Nucleus accumbens (tissue), 56 donors: ENCODE measurements around the gene DNASE1L2.
A peak's percentile ranks its signal among the peaks of the same experiment; 100 is the strongest.
"Not testable (repeated sequence)": the region's sequence is repeated elsewhere in the genome, so short reads cannot be mapped to it uniquely, and the experiment has no call there.

Source experiments
- DNase-seq, 56 donors: peaks; one replicate each; lab custom pipeline; 2025; lab: John Stamatoyannopoulos, UW

Gene DNASE1L2

DNA sequence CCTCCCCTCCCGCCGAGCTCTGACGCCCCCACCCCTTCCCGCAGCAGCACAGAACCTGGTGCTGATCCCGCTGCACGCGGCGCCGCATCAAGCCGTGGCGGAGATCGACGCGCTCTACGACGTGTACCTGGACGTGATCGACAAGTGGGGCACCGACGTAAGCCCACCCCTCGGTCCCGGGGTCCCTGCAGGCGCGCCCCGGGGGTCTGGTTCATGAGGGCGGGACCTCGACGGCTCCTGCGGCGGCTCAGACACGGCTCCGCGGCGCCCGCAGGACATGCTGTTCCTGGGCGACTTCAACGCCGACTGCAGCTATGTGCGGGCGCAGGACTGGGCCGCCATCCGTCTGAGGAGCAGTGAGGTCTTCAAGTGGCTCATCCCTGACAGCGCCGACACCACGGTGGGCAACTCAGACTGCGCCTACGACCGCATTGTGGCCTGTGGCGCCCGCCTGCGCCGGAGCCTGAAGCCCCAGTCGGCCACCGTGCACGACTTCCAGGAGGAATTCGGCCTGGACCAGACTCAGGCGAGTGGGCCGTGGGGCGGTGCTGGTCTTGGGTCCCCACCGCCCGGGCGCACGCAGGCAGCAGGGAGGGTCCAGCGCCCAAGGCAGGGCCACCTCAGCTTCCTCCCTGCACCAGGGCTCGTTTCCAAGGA is 1.4 kb downstream of the DNASE1L2 start:
- DNase-seq, result no peak

- no peak for DNase-seq
These were observed 2.0 kb downstream of the DNASE1L2 start for GRCh38 chr16:2238150-2238837.

GRCh38 chr16:2238838-2239675 is 2.8 kb downstream of the DNASE1L2 start:
- no peak for DNase-seq

- not testable (repeated sequence) for DNase-seq
These were observed 4.1 kb downstream of the DNASE1L2 start for GRCh38 chr16:2240331-2240730.

DNA sequence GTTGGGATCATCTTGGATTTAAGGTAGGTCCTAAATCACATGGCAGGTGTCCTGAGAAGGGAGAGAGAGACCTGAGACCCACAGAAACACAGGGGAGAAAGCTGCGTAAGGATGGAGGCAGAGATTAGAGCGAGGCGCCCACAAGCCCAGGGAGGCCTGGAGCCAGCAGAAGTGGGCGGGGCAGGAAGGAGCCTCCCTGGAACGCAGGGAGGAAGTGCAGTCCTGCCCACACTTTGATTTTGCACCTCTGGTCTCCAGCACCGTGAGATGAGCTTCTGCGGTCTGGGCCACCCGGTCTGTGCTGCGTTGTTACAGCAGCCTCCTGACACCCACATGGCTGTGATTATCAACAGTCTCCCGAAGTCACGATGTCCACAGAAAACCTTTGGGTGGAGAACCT is 6.4 kb downstream of the DNASE1L2 start:
- no peak for DNase-seq

DNA sequence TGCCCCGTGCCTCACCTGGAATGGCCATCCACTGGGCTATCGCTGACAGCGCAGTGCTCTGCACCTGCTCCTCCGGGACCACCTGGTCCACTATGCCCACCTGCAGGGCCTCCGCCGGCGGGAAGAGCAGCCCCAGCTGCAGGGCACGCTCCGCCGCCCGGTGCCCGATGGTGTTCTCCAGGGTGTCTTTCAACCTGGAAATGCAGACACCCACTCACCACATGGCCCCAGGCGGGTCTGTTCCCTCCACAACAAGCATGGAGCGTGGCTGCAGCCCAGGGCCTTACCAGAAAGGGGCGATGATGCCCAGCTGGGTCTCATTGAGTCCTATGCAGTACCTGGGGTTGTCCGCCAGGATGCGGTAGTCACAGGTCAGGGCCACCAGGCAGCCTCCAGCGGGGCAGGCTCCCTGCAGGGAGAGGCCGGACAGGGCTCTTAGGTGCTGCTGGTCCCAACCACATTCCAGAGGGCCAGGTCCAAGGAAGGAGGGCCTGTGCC is 6.8 kb downstream of the DNASE1L2 start:
- DNase-seq, result no peak

- no peak for DNase-seq
These were observed 7.5 kb downstream of the DNASE1L2 start for GRCh38 chr16:2243781-2244180.

DNA sequence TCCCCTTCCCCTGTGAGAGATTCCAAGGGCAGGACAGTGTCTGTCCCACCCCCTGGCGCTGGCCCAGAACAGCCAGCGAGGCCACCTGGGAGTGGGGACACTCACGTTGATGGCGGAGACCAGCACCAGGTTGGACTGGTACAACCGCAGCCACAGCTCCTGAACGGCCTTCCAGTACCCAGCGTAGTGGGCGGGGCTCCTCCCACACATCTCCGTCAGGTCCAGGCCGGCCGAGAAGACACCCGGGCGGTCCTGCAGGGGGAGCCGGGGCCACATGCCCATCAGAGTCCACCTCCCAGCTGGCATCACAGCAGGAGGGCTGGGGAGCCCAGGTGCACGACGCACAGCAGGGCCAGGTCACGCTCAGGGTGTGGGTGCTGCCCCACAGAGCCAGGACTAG is 8.1 kb downstream of the DNASE1L2 start:
- DNase-seq, result no peak

DNA sequence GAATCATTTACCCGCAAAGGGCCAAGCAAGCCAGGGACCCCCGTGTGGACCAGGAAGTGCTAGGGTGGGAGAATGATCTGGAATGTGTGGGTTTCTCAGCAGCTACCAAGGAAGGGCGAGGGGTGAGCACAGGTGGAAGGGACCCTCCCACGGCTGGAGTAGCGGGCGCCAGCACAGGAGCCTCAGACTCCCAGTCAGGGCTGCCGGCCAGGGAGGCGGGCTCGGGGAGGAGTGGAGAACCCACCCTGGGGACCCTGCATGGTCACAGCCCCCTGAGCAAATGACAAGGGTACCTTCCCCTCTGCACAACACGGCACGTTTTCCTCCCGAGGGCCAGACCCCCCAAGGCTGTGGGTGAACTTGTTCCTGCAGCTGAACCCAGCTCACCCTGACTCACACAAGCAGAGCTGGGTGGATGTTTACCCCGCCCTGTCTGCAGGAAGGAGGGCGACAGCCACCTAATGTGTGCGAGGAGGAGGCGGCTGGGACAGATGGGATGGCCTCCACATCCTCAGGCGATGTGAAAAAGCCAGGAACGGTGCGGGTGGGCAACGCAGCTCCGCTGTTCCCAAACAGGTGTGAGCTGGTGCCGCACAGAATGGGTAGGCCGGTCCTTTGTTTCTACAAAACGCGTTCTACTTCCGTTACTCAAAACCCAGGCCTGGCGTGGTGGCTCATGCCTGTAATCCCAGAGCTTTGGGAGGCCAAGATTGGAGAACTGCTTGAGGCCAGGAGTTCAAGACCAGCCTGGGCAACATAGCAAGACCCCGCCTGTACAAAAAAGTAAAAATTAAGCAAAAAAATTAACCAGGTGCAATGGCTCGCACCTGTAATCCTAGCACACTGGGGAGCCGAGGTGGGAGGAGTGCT is 8.9 kb downstream of the DNASE1L2 start:
- no peak for DNase-seq

DNA sequence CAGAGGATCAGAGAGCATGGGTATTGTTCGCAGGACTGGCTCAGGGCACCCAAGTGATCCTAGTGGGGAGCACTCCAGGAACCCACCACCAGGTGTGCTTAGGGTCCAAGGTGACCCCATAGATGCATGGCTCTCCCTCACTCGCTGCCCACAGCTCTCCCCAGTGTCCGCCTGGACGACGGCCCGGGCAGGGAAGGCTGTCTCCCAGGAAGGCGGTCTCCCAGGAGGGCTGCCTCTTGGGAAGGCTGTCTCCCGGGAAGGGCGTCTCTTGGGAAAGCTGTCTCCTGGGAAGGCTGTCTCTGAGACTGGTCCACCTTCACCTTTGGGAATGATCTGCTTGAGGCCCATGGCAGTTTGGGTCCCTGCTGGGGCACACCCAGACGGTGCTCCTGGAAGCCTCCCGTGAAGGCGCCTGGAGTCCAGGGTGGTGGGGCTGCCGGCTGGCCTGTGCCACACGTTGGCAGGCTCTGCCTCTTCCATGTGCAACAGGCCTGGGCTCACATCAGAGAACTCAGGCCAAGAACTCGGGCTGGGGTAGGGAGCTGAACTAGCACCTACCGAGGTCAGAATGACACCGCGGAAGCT is 10.1 kb downstream of the DNASE1L2 start:
- no peak for DNase-seq

DNA sequence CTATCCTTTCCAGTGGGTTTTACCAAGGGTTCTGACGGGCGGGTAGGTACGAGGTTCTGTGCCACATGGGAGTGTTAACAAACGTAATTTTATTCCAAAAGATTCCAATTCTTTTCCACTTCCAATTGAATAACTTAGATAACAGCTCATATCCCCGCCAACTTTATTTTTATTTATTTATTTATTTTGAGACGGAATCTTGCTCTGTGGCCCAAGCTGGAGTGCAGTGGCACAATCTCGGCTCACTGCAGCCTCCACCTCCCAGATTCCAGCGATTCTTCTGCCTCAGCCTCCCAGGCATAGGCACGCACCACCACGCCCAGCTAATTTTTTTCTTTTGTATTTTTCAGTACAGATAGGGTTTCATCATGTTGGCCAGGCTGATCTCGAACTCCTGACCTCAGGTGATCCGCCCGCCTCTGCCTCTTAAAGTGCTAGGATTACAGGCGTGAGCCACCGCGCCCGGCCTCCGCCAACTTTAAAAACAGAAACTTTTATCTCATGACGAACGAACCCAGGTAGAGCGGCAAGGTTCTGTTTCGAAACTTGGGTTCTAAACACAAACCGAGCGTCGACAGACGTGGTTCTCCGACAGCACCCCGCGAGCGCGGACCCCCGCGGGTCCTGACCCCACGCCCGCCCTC is 14.5 kb downstream of the DNASE1L2 start:
- DNase-seq, result no peak

- DNase-seq, result peak; percentile 41 to 94 (median 88)
These were observed 15.3 kb downstream of the DNASE1L2 start, which contains the start of gene ECI1 for GRCh38 chr16:2251296-2252111. Gene ECI1, minus strand, starts transcription at chr16:2251587. Its CDS starts 21 bp downstream, at chr16:2251566.

GRCh38 chr16:2252806-2253148 is 16.5 kb downstream of the DNASE1L2 start:
- no peak for DNase-seq

- DNase-seq, result no peak
These were observed 17.0 kb downstream of the DNASE1L2 start for GRCh38 chr16:2253293-2253692.

- no peak for DNase-seq
These were observed 20.4 kb downstream of the DNASE1L2 start for GRCh38 chr16:2256531-2257140.

DNA sequence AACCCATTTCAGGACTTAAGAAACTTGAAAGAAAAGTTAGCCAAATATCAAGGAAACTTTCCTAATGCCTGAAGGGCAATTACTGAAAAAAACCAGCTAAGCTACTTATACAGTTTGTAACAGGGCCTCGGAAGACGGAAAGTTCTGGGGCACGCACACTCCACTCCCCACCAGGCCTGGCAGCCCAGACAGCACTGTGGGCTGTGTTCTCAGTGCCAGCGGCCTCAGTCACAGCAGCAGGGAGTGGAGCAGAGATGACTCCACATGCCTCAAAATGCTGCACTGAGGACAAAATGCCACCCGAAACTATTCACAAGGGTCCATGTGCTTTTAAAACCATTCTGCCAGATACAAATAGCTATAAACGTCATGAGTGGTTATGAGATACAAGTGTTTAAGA is 21.5 kb downstream of the DNASE1L2 start:
- no peak for DNase-seq

- DNase-seq, result not testable (repeated sequence)
These were observed 22.3 kb downstream of the DNASE1L2 start for GRCh38 chr16:2258530-2258929.

DNA sequence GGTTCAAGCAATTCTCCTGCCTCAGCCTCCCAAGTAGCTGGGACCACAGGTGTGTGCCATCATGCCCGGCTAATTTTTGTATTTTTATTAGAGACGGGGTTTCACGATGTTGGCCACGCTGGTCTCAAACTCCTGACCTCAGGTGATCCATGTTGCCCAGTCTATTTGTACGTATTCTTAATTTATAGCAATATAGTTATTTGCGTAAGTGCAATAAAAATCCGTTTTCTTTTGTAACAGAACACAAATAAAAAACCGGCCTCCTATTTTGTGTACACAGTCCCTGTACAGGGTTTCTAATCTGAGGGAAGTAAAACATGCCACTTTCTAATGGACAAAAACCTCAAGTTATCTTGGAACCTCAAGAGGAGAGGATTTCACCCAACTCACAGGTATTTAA is 24.0 kb downstream of the DNASE1L2 start:
- DNase-seq, result no peak
